GM10248 (cell line): Measurements from ENCODE around the gene HCK.

Source experiments
- CTCF ChIA-PET: fragments of 300-600 bp; sonication (Branson Sonifier 250); formaldehyde crosslinking; extraction: SDS; loops from one replicate; lab custom pipeline; 2021; ENCODE audit warnings: antibody characterized with exemption; lab: Yijun Ruan, JAX
- POLR2A ChIA-PET: fragments of 350-650 bp; sonication (Branson Sonifier 250); formaldehyde crosslinking; extraction: SDS; loops from one replicate; lab custom pipeline; 2020; ENCODE audit warnings: antibody characterized with exemption; lab: Yijun Ruan, JAX
- DNase-seq: peaks from one replicate; pipeline ENCODE4 v3.0.0; 2012; ENCODE audit errors: extremely low spot score
- CTCF ChIP-seq: IDR thresholded peaks from 2 replicates; pipeline ENCODE4 v1.5.1; 2012; ENCODE audit warnings: mild to moderate bottlenecking, low read depth; ENCODE audit errors: extremely low read depth, missing control alignments, control extremely low read depth

HCK gene

GRCh38 chr20:32063695-32064094 is 11.7 kb downstream of the HCK start:
- CTCF ChIA-PET = interaction anchor here (0.9 to 5.1 kb wide), 8 partner anchors 10 to 376 kb away, joined by 3 to 34 read pairs (median 4); no protein-coding TSS in a partner anchor
- DNase-seq = no peak
- POLR2A ChIA-PET = interaction anchor here (0.7 to 1.9 kb wide), 2 partner anchors 11 to 494 kb away, joined by 4 to 22 read pairs; partner anchors contain the start of gene HCK
- no peak for TF ChIP-seq CTCF

- peak; percentile 47 for DNase-seq
- no peak for TF ChIP-seq CTCF
- ChIA-PET POLR2A (interaction anchor here (0.8 kb wide), 1 partner anchor 30 kb away, joined by 3 read pairs; no protein-coding TSS in a partner anchor), CTCF (interaction anchor here (0.9 to 5.1 kb wide), 9 partner anchors 8 to 241 kb away, joined by 3 to 34 read pairs (median 3); no protein-coding TSS in a partner anchor)
Observed at GRCh38 chr20:32064667-32065066, 12.6 kb downstream of the HCK start.

- no peak for DNase-seq
- TF ChIP-seq CTCF = no peak
- ChIA-PET POLR2A (no interaction called here), CTCF (interaction anchor here (0.7 to 5.1 kb wide), 5 partner anchors 18 to 39 kb away, joined by 3 to 34 read pairs (median 4); no protein-coding TSS in a partner anchor)
Observed at GRCh38 chr20:32067234-32067821, 15.3 kb downstream of the HCK start.

- DNase-seq = no peak
- ChIA-PET POLR2A (no interaction called here), CTCF (no interaction called here)
- TF ChIP-seq CTCF = no peak
Observed at GRCh38 chr20:32068174-32068573, 16.1 kb downstream of the HCK start.

GRCh38 chr20:32069711-32070110 is 17.7 kb downstream of the HCK start:
- no peak for DNase-seq
- TF ChIP-seq CTCF = no peak
- CTCF ChIA-PET = no interaction called here
- POLR2A ChIA-PET = no interaction called here

GRCh38 chr20:32070282-32070681 is 18.2 kb downstream of the HCK start:
- DNase-seq = no peak
- ChIA-PET CTCF (no interaction called here), POLR2A (no interaction called here)
- no peak for TF ChIP-seq CTCF
